ENCODE data around the gene MAPT. TPM values are rescaled to one million over a fixed set of nuclear protein-coding genes. Genes with fewer than 3 reads are reported as not detected.
"Not testable (repeated sequence)": the region's sequence is repeated elsewhere in the genome, so short reads cannot be mapped to it uniquely, and the experiment has no call there.

Gene MAPT
- total RNA-seq, 4 donors from 2014 or later = 3.6 to 6.5 (median 4.5) TPM

DNA sequence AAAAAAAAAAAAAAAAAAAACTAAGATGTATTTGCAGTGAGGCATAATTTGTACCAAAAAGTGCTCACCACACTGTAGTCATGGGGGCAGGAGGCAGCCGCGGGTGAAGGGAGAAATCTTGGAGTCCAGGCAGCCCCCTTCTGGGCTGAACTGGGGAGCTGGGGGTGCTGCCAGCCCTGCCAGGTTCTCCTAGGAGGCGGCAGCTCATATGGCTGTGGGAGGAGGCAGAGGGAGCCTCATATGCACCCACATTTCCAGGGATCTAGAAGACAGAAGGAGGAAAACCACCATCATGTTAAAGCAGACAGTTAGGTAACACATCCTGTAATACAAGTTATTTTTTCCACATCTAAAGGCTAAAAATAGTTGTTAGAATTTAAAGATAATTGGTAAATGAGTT, 16.3 kb downstream of the MAPT start:
- 76% methylated on average over 3 of the region's 3 CpGs for WGBS

DNA sequence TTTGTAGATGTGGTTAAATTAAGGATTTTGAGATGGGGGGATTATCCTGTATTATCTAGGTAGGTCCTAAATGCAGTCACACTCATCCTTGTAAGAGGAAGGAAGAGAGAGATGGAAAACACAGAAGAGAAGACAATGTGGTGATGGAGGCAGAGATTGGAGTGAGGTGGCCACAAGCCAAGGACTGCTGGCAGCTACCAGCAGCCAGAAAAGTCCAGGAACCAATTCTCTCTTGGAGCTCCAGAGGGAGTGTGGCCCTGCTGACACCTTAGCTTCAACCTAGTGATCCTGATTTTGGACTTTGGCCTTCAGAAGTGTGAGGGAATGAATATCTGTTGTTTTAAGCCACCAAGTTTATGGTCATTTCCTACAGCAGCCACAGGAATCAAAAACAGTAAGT, 18.0 kb downstream of the MAPT start:
- H3K4me1 ChIP-seq = no peaks in the 10 kb centered on the region

More for the DNA sequence above, 16.3 kb downstream of the MAPT start:
- H3K36me3 ChIP-seq = no peaks in the 10 kb centered on the region
- no peak for TF ChIP-seq POLR2A (IDR thresholded peaks at IDR 0.05)
- no peak for TF ChIP-seq EP300 (IDR thresholded peaks at IDR 0.05)
- TF ChIP-seq, protein P1, sequence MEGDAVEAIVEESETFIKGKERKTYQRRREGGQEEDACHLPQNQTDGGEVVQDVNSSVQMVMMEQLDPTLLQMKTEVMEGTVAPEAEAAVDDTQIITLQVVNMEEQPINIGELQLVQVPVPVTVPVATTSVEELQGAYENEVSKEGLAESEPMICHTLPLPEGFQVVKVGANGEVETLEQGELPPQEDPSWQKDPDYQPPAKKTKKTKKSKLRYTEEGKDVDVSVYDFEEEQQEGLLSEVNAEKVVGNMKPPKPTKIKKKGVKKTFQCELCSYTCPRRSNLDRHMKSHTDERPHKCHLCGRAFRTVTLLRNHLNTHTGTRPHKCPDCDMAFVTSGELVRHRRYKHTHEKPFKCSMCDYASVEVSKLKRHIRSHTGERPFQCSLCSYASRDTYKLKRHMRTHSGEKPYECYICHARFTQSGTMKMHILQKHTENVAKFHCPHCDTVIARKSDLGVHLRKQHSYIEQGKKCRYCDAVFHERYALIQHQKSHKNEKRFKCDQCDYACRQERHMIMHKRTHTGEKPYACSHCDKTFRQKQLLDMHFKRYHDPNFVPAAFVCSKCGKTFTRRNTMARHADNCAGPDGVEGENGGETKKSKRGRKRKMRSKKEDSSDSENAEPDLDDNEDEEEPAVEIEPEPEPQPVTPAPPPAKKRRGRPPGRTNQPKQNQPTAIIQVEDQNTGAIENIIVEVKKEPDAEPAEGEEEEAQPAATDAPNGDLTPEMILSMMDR (IDR thresholded peaks at IDR 0.05) = no peak
- TF ChIP-seq POLR2AphosphoS5 (IDR thresholded peaks at IDR 0.05) = no peak
- H3K4me1 ChIP-seq = peaks cover 6% of the 10 kb centered on the region
- no peak overlapping the region for H3K27ac ChIP-seq
- H3K4me3 ChIP-seq = no peak overlapping the region
- H3K9me3 ChIP-seq = no peaks in the 10 kb centered on the region
- H3K27me3 ChIP-seq = peaks cover 7% of the 10 kb centered on the region
- DNase-seq (ENCODE audit: low spot score in 2 of 2) = no peak

DNA sequence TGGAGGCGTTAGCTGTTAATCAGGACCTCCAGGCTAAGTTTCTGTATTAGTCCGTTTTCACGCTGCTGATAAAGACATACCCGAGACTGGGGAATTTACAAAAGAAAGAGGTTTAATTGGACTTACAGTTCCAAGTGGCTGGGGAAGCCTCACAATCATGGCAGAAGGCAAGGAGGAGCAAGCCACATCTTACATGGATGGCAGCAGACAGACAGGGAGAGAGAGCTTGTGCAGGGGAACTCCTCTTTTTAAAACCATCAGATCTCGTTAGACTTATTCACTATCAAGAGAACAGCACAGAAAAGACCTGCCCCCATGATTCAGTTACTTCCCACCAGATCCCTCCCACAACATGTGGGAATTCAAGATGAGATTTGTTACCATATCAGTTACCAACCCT, 18.7 kb downstream of the MAPT start:
- not testable (repeated sequence) for DNase-seq (ENCODE audit: low spot score in 2 of 2); H3K4me1 ChIP-seq; H3K36me3 ChIP-seq; H3K27ac ChIP-seq; H3K4me3 ChIP-seq; H3K27me3 ChIP-seq; H3K9me3 ChIP-seq
- 90% methylated on average over 5 of the region's 5 CpGs for WGBS

More for the DNA sequence above, 18.0 kb downstream of the MAPT start:
- DNase-seq (ENCODE audit: low spot score in 2 of 2) = no peak
- Histone ChIP-seq H3K27ac (no peak overlapping the region), H3K9me3 (no peaks in the 10 kb centered on the region), H3K27me3 (peaks cover 2% of the 10 kb centered on the region), H3K4me3 (no peak overlapping the region), H3K36me3 (no peaks in the 10 kb centered on the region)
- TF ChIP-seq POLR2A (IDR thresholded peaks at IDR 0.05) = no peak
- TF ChIP-seq EP300 (IDR thresholded peaks at IDR 0.05) = no peak
- TF ChIP-seq, protein P1 (IDR thresholded peaks at IDR 0.05) = no peak
- TF ChIP-seq POLR2AphosphoS5 (IDR thresholded peaks at IDR 0.05) = no peak

DNA sequence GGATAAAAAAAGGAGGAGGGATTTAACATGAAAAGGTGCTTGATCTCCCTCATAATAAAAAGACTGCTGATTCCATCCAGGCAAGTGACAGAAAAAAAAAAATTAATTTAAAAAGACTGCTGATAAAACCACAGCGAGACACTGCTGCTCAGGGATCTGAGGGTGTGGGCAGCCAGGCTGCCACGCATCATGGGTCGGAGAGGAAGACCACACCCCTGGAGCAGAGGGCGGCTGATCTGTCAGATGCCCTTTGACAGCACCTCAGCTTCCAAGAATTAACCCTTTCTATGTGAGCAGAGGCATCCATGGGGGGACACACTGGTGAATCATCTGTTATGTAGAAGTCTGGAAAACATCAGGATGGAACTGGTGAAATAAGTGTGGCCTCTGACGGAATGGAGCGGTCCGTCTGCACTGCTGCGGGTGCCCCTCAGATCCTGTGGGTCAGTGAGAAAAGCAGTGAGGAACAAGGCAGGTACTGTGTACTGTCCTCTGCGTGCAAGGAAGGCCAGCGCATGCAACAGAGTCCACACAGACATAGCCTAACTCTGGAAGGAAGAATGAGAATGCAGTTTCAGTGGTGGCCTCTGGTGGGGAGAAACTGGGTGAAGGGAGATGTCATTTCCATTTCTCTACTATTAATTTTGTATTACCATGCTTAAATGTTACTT, 19.8 kb downstream of the MAPT start:
- TF ChIP-seq POLR2AphosphoS5 (IDR thresholded peaks at IDR 0.05) = no peak
- TF ChIP-seq EP300 (IDR thresholded peaks at IDR 0.05) = no peak
- no peak for TF ChIP-seq POLR2A (IDR thresholded peaks at IDR 0.05)
- TF ChIP-seq, protein P1 (IDR thresholded peaks at IDR 0.05) = no peak
- Histone ChIP-seq H3K9me3 (no peaks in the 10 kb centered on the region), H3K4me1 (no peaks in the 10 kb centered on the region), H3K36me3 (no peaks in the 10 kb centered on the region), H3K27me3 (peaks cover 2% of the 10 kb centered on the region), H3K4me3 (no peak overlapping the region), H3K27ac (no peak overlapping the region)
- no peak for DNase-seq (ENCODE audit: low spot score in 2 of 2)
- 69% methylated on average over 10 of the region's 10 CpGs for WGBS

DNA sequence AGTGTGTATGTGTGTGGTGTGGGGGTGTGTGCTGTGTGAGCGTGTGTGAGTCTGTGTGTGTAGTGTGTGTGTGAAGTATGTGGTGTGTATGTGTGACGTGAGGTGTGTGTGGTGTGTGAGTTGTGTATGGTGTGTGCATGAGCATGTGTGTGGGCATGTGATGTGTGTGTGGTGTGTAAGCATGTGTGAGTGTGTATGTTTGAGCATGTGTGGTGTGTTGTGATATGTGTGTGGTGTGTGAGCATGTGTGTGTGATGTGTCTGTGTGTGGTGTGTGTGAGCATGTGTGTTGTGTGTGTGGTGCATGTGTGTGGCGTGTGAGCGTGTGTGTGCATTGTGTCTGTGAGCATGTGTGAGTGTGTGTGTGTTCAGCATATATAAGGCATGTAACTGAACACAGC, 20.9 kb downstream of the MAPT start:
- no peak overlapping the region for H3K4me3 ChIP-seq
- 89% methylated on average over 4 of the region's 4 CpGs for WGBS
- TF ChIP-seq POLR2A (IDR thresholded peaks at IDR 0.05) = no peak
- TF ChIP-seq EP300 (IDR thresholded peaks at IDR 0.05) = no peak
- TF ChIP-seq, protein P1 (IDR thresholded peaks at IDR 0.05) = no peak
- no peak for TF ChIP-seq POLR2AphosphoS5 (IDR thresholded peaks at IDR 0.05)
- H3K4me1 ChIP-seq = no peaks in the 10 kb centered on the region
- H3K27ac ChIP-seq = no peak overlapping the region
- DNase-seq (ENCODE audit: low spot score in 2 of 2) = no peak
- H3K9me3 ChIP-seq = no peaks in the 10 kb centered on the region
- peaks cover 2% of the 10 kb centered on the region for H3K27me3 ChIP-seq
- no peaks in the 10 kb centered on the region for H3K36me3 ChIP-seq

DNA sequence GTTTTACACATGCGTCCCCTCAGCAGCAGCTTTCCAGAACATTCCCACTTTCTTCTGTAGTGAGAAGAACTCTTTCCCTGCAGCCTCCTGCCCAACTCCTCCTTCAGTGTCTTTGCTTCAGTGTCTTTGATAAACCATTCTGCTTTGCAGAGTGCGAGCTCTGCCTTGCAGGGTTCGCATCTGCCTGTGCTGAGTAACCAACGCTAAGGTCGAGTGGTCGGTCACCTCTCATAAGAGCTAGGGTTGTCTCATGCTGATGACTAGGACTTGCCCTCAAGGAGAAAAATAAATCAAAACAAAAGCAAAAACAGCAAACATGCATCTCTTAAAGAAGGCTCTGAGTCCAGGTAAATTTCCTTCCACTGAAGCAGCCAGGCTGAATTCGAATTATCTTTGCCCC, 22.7 kb downstream of the MAPT start:
- WGBS = 82% methylated on average over 7 of the region's 7 CpGs

More for the DNA sequence above, 22.7 kb downstream of the MAPT start:
- peaks cover 2% of the 10 kb centered on the region for H3K27me3 ChIP-seq
- TF ChIP-seq, protein P1 (IDR thresholded peaks at IDR 0.05) = no peak
- TF ChIP-seq POLR2A (IDR thresholded peaks at IDR 0.05) = no peak
- H3K27ac ChIP-seq = no peak overlapping the region
- no peaks in the 10 kb centered on the region for H3K36me3 ChIP-seq
- H3K4me1 ChIP-seq = no peaks in the 10 kb centered on the region
- no peaks in the 10 kb centered on the region for H3K9me3 ChIP-seq
- DNase-seq (ENCODE audit: low spot score in 2 of 2) = no peak
- no peak overlapping the region for H3K4me3 ChIP-seq
